Measurements from ENCODE around the gene NUP93. TPM values are rescaled to one million over a fixed set of nuclear protein-coding genes. Genes with fewer than 3 reads are reported as not detected.
"Not testable (repeated sequence)": the region's sequence is repeated elsewhere in the genome, so short reads cannot be mapped to it uniquely, and the experiment has no call there.

The NUP93 gene
- total and polyA plus RNA-seq, 2 experiments from 2014 or later, result 139 to 187 TPM

DNA sequence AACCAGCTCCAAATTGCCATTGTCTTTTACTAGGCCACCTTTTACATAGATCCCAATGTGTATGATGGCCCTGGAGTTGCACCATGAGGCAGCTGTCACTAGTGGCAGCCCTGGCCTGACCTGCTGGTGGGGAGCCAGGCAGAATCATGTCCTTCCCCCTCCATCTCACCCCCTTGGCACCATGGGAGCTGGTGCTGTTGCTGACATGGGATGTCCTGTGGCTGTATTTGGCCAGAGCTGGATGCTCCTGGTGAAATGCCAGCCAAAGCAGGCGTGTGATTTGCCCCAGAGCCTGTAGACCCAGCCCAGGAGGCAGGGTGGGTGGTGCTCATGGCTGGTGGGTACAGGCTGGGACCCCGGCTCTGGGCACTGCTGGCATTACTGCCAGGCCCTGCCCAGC lies 153.7 kb downstream of the NUP93 start:
- Histone ChIP-seq H3K4me2 (no peak overlapping the region), H3K4me1 (ENCODE audit: insufficient read depth) (no peaks in the 10 kb centered on the region), H3K27me3 (ENCODE audit: insufficient read depth) (no peaks in the 10 kb centered on the region), H2AFZ (no peak overlapping the region), H3K4me3 (no peak overlapping the region), H3K27ac (ENCODE audit: low read depth) (no peak overlapping the region), H3F3A (replicated peaks; ENCODE audit: low read depth) (no peaks in the 10 kb centered on the region), H3K79me2 (replicated peaks; ENCODE audit: insufficient read depth) (no peaks in the 10 kb centered on the region), H4K20me1 (replicated peaks; ENCODE audit: insufficient read depth) (no peaks in the 10 kb centered on the region), H3K9me2 (ENCODE audit: insufficient read depth) (no peaks in the 10 kb centered on the region), H3K36me3 (ENCODE audit: insufficient read depth) (no peaks in the 10 kb centered on the region)
- no peaks in the 10 kb centered on the region for H3K4me1 Mint-ChIP-seq
- DNase-seq (ENCODE audit: low spot score) (no peak), ATAC-seq (no peak)
- no peak overlapping the region for H3K27ac Mint-ChIP-seq
- H3K9me3 Mint-ChIP-seq, result peaks cover 35% of the 10 kb centered on the region
- no peak for TF ChIP-seq JUNB (IDR thresholded peaks at IDR 0.05; ENCODE audit: unreplicated experiment)
- TF ChIP-seq STAT1 (IDR thresholded peaks at IDR 0.05; ENCODE audit: unreplicated experiment), result no peak
- TF ChIP-seq CREB1 (CRISPR knock-in tag; IDR thresholded peaks at IDR 0.05; ENCODE audit: low read depth), result no peak
- TF ChIP-seq, protein P1, sequence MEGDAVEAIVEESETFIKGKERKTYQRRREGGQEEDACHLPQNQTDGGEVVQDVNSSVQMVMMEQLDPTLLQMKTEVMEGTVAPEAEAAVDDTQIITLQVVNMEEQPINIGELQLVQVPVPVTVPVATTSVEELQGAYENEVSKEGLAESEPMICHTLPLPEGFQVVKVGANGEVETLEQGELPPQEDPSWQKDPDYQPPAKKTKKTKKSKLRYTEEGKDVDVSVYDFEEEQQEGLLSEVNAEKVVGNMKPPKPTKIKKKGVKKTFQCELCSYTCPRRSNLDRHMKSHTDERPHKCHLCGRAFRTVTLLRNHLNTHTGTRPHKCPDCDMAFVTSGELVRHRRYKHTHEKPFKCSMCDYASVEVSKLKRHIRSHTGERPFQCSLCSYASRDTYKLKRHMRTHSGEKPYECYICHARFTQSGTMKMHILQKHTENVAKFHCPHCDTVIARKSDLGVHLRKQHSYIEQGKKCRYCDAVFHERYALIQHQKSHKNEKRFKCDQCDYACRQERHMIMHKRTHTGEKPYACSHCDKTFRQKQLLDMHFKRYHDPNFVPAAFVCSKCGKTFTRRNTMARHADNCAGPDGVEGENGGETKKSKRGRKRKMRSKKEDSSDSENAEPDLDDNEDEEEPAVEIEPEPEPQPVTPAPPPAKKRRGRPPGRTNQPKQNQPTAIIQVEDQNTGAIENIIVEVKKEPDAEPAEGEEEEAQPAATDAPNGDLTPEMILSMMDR (conservative IDR thresholded peaks at IDR 0.05; ENCODE audit: low read depth in 2 of 2), result no peak
- TF ChIP-seq ZNF331 (CRISPR knock-in tag; IDR thresholded peaks at IDR 0.05; ENCODE audit: low read depth), result no peak
- TF ChIP-seq REST (IDR thresholded peaks at IDR 0.05; ENCODE audit: unreplicated experiment), result no peak
- TF ChIP-seq EZH2phosphoT487 (IDR thresholded peaks at IDR 0.05; ENCODE audit: unreplicated experiment), result no peak
- TF ChIP-seq ZNF114 (CRISPR knock-in tag; IDR thresholded peaks at IDR 0.05), result no peak
- TF ChIP-seq, protein P2, sequence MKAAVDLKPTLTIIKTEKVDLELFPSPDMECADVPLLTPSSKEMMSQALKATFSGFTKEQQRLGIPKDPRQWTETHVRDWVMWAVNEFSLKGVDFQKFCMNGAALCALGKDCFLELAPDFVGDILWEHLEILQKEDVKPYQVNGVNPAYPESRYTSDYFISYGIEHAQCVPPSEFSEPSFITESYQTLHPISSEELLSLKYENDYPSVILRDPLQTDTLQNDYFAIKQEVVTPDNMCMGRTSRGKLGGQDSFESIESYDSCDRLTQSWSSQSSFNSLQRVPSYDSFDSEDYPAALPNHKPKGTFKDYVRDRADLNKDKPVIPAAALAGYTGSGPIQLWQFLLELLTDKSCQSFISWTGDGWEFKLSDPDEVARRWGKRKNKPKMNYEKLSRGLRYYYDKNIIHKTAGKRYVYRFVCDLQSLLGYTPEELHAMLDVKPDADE (IDR thresholded peaks at IDR 0.05), result no peak
- peaks cover 16% of the 10 kb centered on the region for H3K36me3 Mint-ChIP-seq (ENCODE audit: low read depth)
- H3K27me3 Mint-ChIP-seq (ENCODE audit: insufficient read depth, low read depth, poor library complexity), result peaks cover 5% of the 10 kb centered on the region
- H3K4me3 Mint-ChIP-seq, result no peak overlapping the region

GRCh38 chr16:56884026-56884582 lies 154.2 kb downstream of the NUP93 start:
- Histone ChIP-seq H3K36me3 (ENCODE audit: insufficient read depth) (no peaks in the 10 kb centered on the region), H3K4me3 (no peak overlapping the region), H2AFZ (no peak overlapping the region), H3K4me2 (no peak overlapping the region), H3K9me2 (ENCODE audit: insufficient read depth) (no peaks in the 10 kb centered on the region), H3K27me3 (ENCODE audit: insufficient read depth) (no peaks in the 10 kb centered on the region), H3F3A (replicated peaks; ENCODE audit: low read depth) (no peaks in the 10 kb centered on the region), H3K27ac (ENCODE audit: low read depth) (no peak overlapping the region), H3K4me1 (ENCODE audit: insufficient read depth) (no peaks in the 10 kb centered on the region), H4K20me1 (replicated peaks; ENCODE audit: insufficient read depth) (no peaks in the 10 kb centered on the region), H3K79me2 (replicated peaks; ENCODE audit: insufficient read depth) (no peaks in the 10 kb centered on the region)
- Mint-ChIP-seq H3K4me1 (no peaks in the 10 kb centered on the region), H3K27ac (no peak overlapping the region), H3K36me3 (ENCODE audit: low read depth) (peaks cover 16% of the 10 kb centered on the region), H3K4me3 (no peak overlapping the region), H3K9me3 (peaks cover 37% of the 10 kb centered on the region), H3K27me3 (ENCODE audit: insufficient read depth, low read depth, poor library complexity) (peaks cover 5% of the 10 kb centered on the region)
- DNase-seq (ENCODE audit: low spot score) (no peak), ATAC-seq (no peak)
- no peak for TF ChIP-seq EZH2phosphoT487 (IDR thresholded peaks at IDR 0.05; ENCODE audit: unreplicated experiment)
- TF ChIP-seq ZNF114 (CRISPR knock-in tag; IDR thresholded peaks at IDR 0.05), result no peak

DNA sequence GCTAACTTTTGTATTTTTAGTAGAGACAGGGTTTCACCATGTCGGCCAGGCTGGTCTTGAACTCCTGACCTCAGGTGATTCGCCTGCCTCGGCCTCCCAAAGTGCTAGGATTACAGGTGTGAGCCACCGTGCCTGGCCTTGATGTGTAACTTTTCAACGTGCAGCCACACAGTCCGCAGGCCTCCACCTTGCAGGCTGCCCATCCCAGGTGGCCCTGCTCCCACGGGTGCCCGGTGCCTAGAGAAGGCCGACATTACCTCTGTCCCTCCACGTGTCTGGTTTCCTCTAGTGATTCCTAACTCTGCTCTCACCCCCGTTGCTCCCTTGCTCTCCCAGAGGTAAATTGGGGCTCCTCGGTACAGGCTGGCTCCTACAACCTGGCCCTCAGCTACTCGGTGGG lies 155.0 kb downstream of the NUP93 start:
- H3K79me2 ChIP-seq (replicated peaks; ENCODE audit: insufficient read depth); H3K4me1 Mint-ChIP-seq; H3K27ac ChIP-seq (ENCODE audit: low read depth); H2AFZ ChIP-seq; H4K20me1 ChIP-seq (replicated peaks; ENCODE audit: insufficient read depth); H3K27ac Mint-ChIP-seq; H3F3A ChIP-seq (replicated peaks; ENCODE audit: low read depth); H3K4me3 Mint-ChIP-seq; H3K4me1 ChIP-seq (ENCODE audit: insufficient read depth); H3K27me3 Mint-ChIP-seq (ENCODE audit: insufficient read depth, low read depth, poor library complexity); ATAC-seq; H3K4me2 ChIP-seq; H3K9me2 ChIP-seq (ENCODE audit: insufficient read depth); H3K36me3 ChIP-seq (ENCODE audit: insufficient read depth); DNase-seq (ENCODE audit: low spot score); H3K4me3 ChIP-seq; H3K27me3 ChIP-seq (ENCODE audit: insufficient read depth): not testable (repeated sequence)
- H3K9me3 Mint-ChIP-seq, result peaks cover 37% of the 10 kb centered on the region
- H3K36me3 Mint-ChIP-seq (ENCODE audit: low read depth), result peaks cover 16% of the 10 kb centered on the region

Measured in GM23338 (cell line).